ENCODE measurements around the gene RAB3C.

GRCh38 chr5:58599217-58599616 lies 16.3 kb downstream of the RAB3C start:
- no peak for TF ChIP-seq CTCF (IDR thresholded peaks at IDR 0.05)
- TF ChIP-seq POLR2A (IDR thresholded peaks at IDR 0.05) = no peak

Measured in right lobe of liver (tissue), 4 donors.